SU-DHL-6 (cell line): ENCODE measurements around the gene PYURF.

Experiments used
- H2AFZ ChIP-seq: fragments of 200-600 bp; sonication (generic); 2 replicates; pipeline ENCODE4 v1.6.1; 2014; ENCODE audit warnings: low read depth, mild to moderate bottlenecking, moderate library complexity, mixed read lengths, antibody characterized with exemption, low read length; ENCODE audit not compliant: severe bottlenecking
- H3F3A ChIP-seq: fragments of 200-600 bp; shearing (Covaris generic); 2 replicates; pipeline ENCODE4 v1.6.0; 2016; ENCODE audit warnings: antibody characterized with exemption, mild to moderate bottlenecking; ENCODE audit not compliant: insufficient read depth
- H3K27ac ChIP-seq: fragments of 200-600 bp; sonication (generic); 2 replicates; pipeline ENCODE4 v1.5.1; 2016; ENCODE audit warnings: low read depth, mild to moderate bottlenecking, low read length, moderate library complexity, mixed read lengths
- H3K27me3 ChIP-seq: fragments of 200-600 bp; sonication (generic), shearing (Covaris generic); 2 replicates; pipeline ENCODE4 v1.6.0; 2014; ENCODE audit warnings: mild to moderate bottlenecking, low read length
- H3K36me3 ChIP-seq: fragments of 200-600 bp; sonication (generic); 2 replicates; pipeline ENCODE4 v1.6.1; 2014; ENCODE audit warnings: mild to moderate bottlenecking, low read length, mixed read lengths
- H3K4me2 ChIP-seq: fragments of 300-600, 200-600 bp; shearing (Covaris generic), sonication (generic); 2 replicates; pipeline ENCODE4 v1.6.0; 2014; ENCODE audit warnings: low read length, low read depth, mild to moderate bottlenecking; ENCODE audit not compliant: poor library complexity, severe bottlenecking
- H3K4me3 ChIP-seq: fragments of 200-600 bp; sonication (generic); 2 replicates; pipeline ENCODE4 v1.5.1; 2014; ENCODE audit warnings: antibody characterized with exemption, low read length, mild to moderate bottlenecking, mixed read lengths; ENCODE audit not compliant: insufficient read depth, poor library complexity, severe bottlenecking
- H3K79me2 ChIP-seq: fragments of 200-600 bp; sonication (generic); 2 replicates; pipeline ENCODE4 v1.6.1; 2014; ENCODE audit warnings: mild to moderate bottlenecking, low read length, moderate library complexity; ENCODE audit not compliant: insufficient read depth
- H3K9ac ChIP-seq: fragments of 200-600 bp; sonication (generic); 2 replicates; pipeline ENCODE4 v1.7.0; 2014; ENCODE audit warnings: mild to moderate bottlenecking, low read length
- H3K9me2 ChIP-seq: fragments of 200-600 bp; sonication (generic); replicated peaks from 2 replicates; pipeline ENCODE4 v1.6.1; 2014; ENCODE audit warnings: low read length; ENCODE audit not compliant: insufficient read depth
- H3K9me3 ChIP-seq: fragments of 200-600 bp; sonication (generic); 2 replicates; pipeline ENCODE4 v1.6.1; 2014; ENCODE audit warnings: low read length, mixed read lengths; ENCODE audit not compliant: insufficient read depth
- H4K20me1 ChIP-seq: fragments of 200-600 bp; sonication (generic); 2 replicates; pipeline ENCODE4 v1.6.1; 2014; ENCODE audit warnings: low read depth, mild to moderate bottlenecking, antibody characterized with exemption, low read length, moderate library complexity, mixed read lengths
- CTCF ChIP-seq: fragments of 200-600 bp; sonication (generic); IDR thresholded peaks from one replicate; pipeline ENCODE4 v1.5.1; 2017; ENCODE audit warnings: antibody characterized with exemption, mild to moderate bottlenecking, low read length, moderate library complexity; ENCODE audit not compliant: insufficient read depth, poor library complexity, severe bottlenecking
- EZH2phosphoT487 ChIP-seq: fragments of 200-600 bp; sonication (generic), shearing (Covaris generic); conservative IDR thresholded peaks from 2 replicates; pipeline ENCODE4 v1.6.1; 2018; ENCODE audit warnings: mild to moderate bottlenecking, antibody characterized with exemption, low read length, moderate library complexity, mixed read lengths

The PYURF gene

GRCh38 chr4:88489100-88489761, 34.3 kb downstream of the PYURF start:
- Histone ChIP-seq H3K4me3 (no peak overlapping the region), H4K20me1 (no peaks in the 10 kb centered on the region), H3K9me2 (no peaks in the 10 kb centered on the region), H3K4me2 (no peak overlapping the region), H3K36me3 (no peaks in the 10 kb centered on the region), H2AFZ (no peak overlapping the region), H3K9me3 (no peaks in the 10 kb centered on the region), H3K27ac (no peak overlapping the region), H3F3A (no peaks in the 10 kb centered on the region), H3K9ac (no peak overlapping the region), H3K79me2 (no peaks in the 10 kb centered on the region), H3K27me3 (no peaks in the 10 kb centered on the region)
- no peak for TF ChIP-seq CTCF
- TF ChIP-seq EZH2phosphoT487, result no peak

GRCh38 chr4:88481537-88481936, 42.0 kb downstream of the PYURF start:
- H3K4me2 ChIP-seq, result no peak overlapping the region
- no peaks in the 10 kb centered on the region for H3K9me3 ChIP-seq
- H3F3A ChIP-seq, result no peaks in the 10 kb centered on the region
- H3K79me2 ChIP-seq, result no peaks in the 10 kb centered on the region
- no peaks in the 10 kb centered on the region for H3K27me3 ChIP-seq
- H3K9ac ChIP-seq, result no peak overlapping the region
- no peak overlapping the region for H2AFZ ChIP-seq
- no peaks in the 10 kb centered on the region for H4K20me1 ChIP-seq
- no peak overlapping the region for H3K27ac ChIP-seq
- TF ChIP-seq CTCF (no peak), EZH2phosphoT487 (no peak)
- no peak overlapping the region for H3K4me3 ChIP-seq
- no peaks in the 10 kb centered on the region for H3K9me2 ChIP-seq
- H3K36me3 ChIP-seq, result no peaks in the 10 kb centered on the region

- Histone ChIP-seq H3K4me3 (no peak overlapping the region), H3K9ac (no peak overlapping the region), H3K27ac (no peak overlapping the region), H3K4me2 (no peak overlapping the region), H3K36me3 (no peaks in the 10 kb centered on the region), H2AFZ (no peak overlapping the region), H3K79me2 (no peaks in the 10 kb centered on the region), H3K9me2 (no peaks in the 10 kb centered on the region), H4K20me1 (no peaks in the 10 kb centered on the region), H3F3A (no peaks in the 10 kb centered on the region), H3K27me3 (no peaks in the 10 kb centered on the region), H3K9me3 (no peaks in the 10 kb centered on the region)
- TF ChIP-seq EZH2phosphoT487 (no peak), CTCF (no peak)
Observed at GRCh38 chr4:88478247-88478646, 45.3 kb downstream of the PYURF start.
